CD4-positive, alpha-beta T cell (primary cell): Measurements from ENCODE around the gene CLTRN. TPM values are rescaled to one million over a fixed set of nuclear protein-coding genes. Genes with fewer than 3 reads are reported as not detected.
"Not testable (repeated sequence)": the region's sequence is repeated elsewhere in the genome, so short reads cannot be mapped to it uniquely, and the experiment has no call there.

Source experiments
- ATAC-seq: fragments of 200-7000 bp; cut with Tn5 transposase; one replicate; pipeline ENCODE4 v1.10.0; 2022; ENCODE audit warnings: mild to moderate bottlenecking; ENCODE audit not compliant: poor library complexity
- CTCF ChIA-PET: fragments of 350-600 bp; sonication (Branson Sonifier 250); formaldehyde crosslinking; loops from one replicate; lab custom pipeline; 2021; ENCODE audit warnings: antibody characterized with exemption, inconsistent platforms; lab: Charles Lee
- POLR2A ChIA-PET: fragments of 350-600 bp; sonication (Branson Sonifier 250); formaldehyde crosslinking; loops from one replicate; lab custom pipeline; 2021; ENCODE audit warnings: antibody characterized with exemption, inconsistent platforms; lab: Charles Lee
- DNase-seq, 14 experiments: peaks; one replicate each; pipeline ENCODE4 v3.0.0-alpha.2; 2013 to 2020; ENCODE audit warnings: mixed read lengths in 2 of 14
- H3K27ac ChIP-seq, 2 donors: one replicate each; pipeline versions ENCODE4 v1.5.1 to v1.7.0; 2013; ENCODE audit warnings: low read length in 2 of 2, low read depth in 1 of 2, mild to moderate bottlenecking in 1 of 2
- H3K27me3 ChIP-seq, 2 experiments: 1 replicate in 1 of 2; 2 replicates in 1 of 2; pipeline versions ENCODE4 v1.6.1 to v1.7.0; 2013; ENCODE audit warnings: low read length in 2 of 2, control low read depth in 1 of 2, mild to moderate bottlenecking in 1 of 2, moderate library complexity in 1 of 2; ENCODE audit not compliant: insufficient read depth in 2 of 2, control insufficient read depth in 1 of 2
- H3K36me3 ChIP-seq: one replicate; pipeline ENCODE4 v1.6.1; 2013; ENCODE audit warnings: low read length, control low read depth; ENCODE audit not compliant: insufficient read depth
- H3K4me1 ChIP-seq: one replicate; pipeline ENCODE4 v1.6.1; 2013; ENCODE audit warnings: low read length, control low read depth; ENCODE audit not compliant: insufficient read depth
- H3K4me3 ChIP-seq: one replicate; pipeline ENCODE4 v1.5.1; 2013; ENCODE audit warnings: mild to moderate bottlenecking, low read length, moderate library complexity
- H3K9me3 ChIP-seq, 2 experiments: 1 replicate in 1 of 2; 2 replicates in 1 of 2; pipeline versions ENCODE4 v1.6.1 to v1.7.0; 2013; ENCODE audit warnings: low read length in 2 of 2, mild to moderate bottlenecking in 2 of 2, control low read depth in 1 of 2, moderate library complexity in 1 of 2; ENCODE audit not compliant: control insufficient read depth in 1 of 2, insufficient read depth in 1 of 2
- H3K27ac Mint-ChIP-seq: one replicate; pipeline ENCODE4 v1.8.0; 2020; ENCODE audit warnings: mixed read lengths
- H3K27me3 Mint-ChIP-seq: one replicate; pipeline ENCODE4 v1.8.0; 2021; ENCODE audit warnings: mixed read lengths
- H3K36me3 Mint-ChIP-seq: one replicate; pipeline ENCODE4 v1.8.0; 2021; ENCODE audit warnings: low read depth, mixed read lengths
- H3K4me1 Mint-ChIP-seq: one replicate; pipeline ENCODE4 v1.8.0; 2021; ENCODE audit warnings: low read depth, mixed read lengths
- H3K4me3 Mint-ChIP-seq: one replicate; pipeline ENCODE4 v1.8.0; 2020; ENCODE audit warnings: mild to moderate bottlenecking, mixed read lengths
- H3K9me3 Mint-ChIP-seq: one replicate; pipeline ENCODE4 v1.8.0; 2020; ENCODE audit warnings: mixed read lengths
- CTCF ChIP-seq: fragments of 200-600 bp; IDR thresholded peaks from one replicate; pipeline ENCODE4 v1.8.0; 2022; ENCODE audit warnings: antibody characterized with exemption, mild to moderate bottlenecking
- intact Hi-C, 2 experiments: fragments of 100-400 bp; cut with DNase I in 1 of 2; cut with micrococcal nuclease in 1 of 2; formaldehyde crosslinking; loops; one replicate each; pipeline versions ENCODE4 v1.15.1 to v1.9.0; 2023 to 2025; cut with DNase I, micrococcal nuclease
- polyA plus RNA-seq, 2 donors: library from polyadenylated mRNA; unstranded; fragments of 120-200 nt; gene quantifications; one replicate each; pipeline ENCODE4 v1.2.1, GENCODE V29; 2013
- total RNA-seq, 174 experiments: library from RNA in 2 of 174; stranded (reverse) in 2 of 174; gene quantifications; one replicate each; pipeline ENCODE4 v1.2.3 and lab custom pipeline; 2021 to 2026

The CLTRN gene
- under 1 TPM; 0.44 to 0.56 TPM for total RNA-seq
- 0.30 TPM for polyA plus RNA-seq (2013, experiment 1 of 2)
- polyA plus RNA-seq (2013, experiment 2 of 2), result 0.16 TPM
- 0 to 0.96 (median 0.27) reads per million in 172 experiments for total RNA-seq (lab: John Stamatoyannopoulos, UW)

DNA sequence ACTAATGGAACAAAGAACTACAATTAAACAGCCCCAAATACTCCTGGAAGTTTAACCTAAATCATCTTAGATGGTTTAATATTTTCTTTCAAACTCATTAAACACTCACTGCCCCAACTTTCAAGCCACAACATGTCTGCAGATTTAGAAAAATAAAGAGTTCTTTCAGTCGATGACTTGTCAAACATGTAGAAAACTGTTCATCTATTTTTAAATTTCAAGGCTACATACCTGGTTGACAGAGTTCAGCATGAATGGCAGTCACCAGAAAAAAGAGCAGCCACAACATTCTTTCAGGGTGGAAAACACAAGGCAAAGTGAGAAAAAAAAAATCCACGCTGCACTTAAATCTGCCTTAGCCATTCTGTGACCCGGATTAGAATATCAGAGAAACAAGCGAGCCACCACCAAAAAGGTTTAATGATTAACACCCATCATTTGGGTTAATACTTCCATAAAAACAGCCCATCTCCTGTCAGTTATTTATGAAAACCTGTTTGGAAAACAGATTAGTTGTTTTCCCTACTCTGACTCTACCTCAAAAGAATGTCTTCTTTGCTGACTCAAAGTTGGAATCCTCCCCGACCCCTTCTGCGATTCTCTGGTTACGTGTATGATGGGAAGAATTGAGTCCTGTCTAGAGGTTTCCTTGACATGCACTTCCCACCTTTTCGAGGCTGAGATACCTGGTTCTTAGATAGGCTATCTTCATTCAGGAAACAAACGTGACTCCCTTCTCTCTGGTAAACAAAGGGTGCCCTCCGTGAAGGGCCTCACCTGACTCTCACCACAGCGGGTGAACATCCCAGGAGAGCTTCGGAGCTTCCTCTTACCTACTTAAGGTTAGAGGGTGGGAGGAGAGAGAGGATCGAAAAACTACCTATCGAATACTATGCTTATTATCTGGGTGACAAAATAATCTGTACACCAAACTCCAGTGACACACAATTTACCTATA lies at the start of gene CLTRN:
CLTRN (minus strand) TSS at position 319 of the 958 bp plus-strand sequence; CDS start at position 289, 30 bp downstream.
- H3K4me1 Mint-ChIP-seq, result no peaks in the 10 kb centered on the region
- H3K27ac Mint-ChIP-seq, result no peak within 1 kb of the TSS
- intact Hi-C loops, result no loop called here
- H3K9me3 ChIP-seq, result no peaks in the 10 kb centered on the region
- CTCF ChIA-PET, result no interaction called here
- DNase-seq (no peak), ATAC-seq (no peak)
- no peak within 1 kb of the TSS for H3K4me3 Mint-ChIP-seq
- H3K27ac ChIP-seq, result no peak within 1 kb of the TSS
- no peaks in the 10 kb centered on the region for H3K9me3 Mint-ChIP-seq
- no peaks in the 10 kb centered on the region for H3K36me3 Mint-ChIP-seq
- peaks cover 38% of the 10 kb centered on the region for H3K27me3 Mint-ChIP-seq
- H3K4me1 ChIP-seq, result no peaks in the 10 kb centered on the region
- POLR2A ChIA-PET, result no interaction called here
- TF ChIP-seq CTCF, result no peak
- H3K27me3 ChIP-seq, result peaks cover 2 to 14% of the 10 kb centered on the region in 2 experiments
- H3K36me3 ChIP-seq, result no peaks in the 10 kb centered on the region
- no peak within 1 kb of the TSS for H3K4me3 ChIP-seq

- intact Hi-C loops, H3K27me3 ChIP-seq, H3K4me3 Mint-ChIP-seq, H3K27me3 Mint-ChIP-seq, H3K27ac ChIP-seq, H3K4me1 ChIP-seq, H3K4me1 Mint-ChIP-seq, CTCF ChIA-PET, DNase-seq, ATAC-seq, H3K9me3 ChIP-seq, H3K4me3 ChIP-seq, H3K36me3 Mint-ChIP-seq, H3K27ac Mint-ChIP-seq, POLR2A ChIA-PET, H3K9me3 Mint-ChIP-seq, H3K36me3 ChIP-seq: not testable (repeated sequence)
Observed at GRCh38 chrX:15704273-15704672, 39.7 kb upstream of the CLTRN start.

DNA sequence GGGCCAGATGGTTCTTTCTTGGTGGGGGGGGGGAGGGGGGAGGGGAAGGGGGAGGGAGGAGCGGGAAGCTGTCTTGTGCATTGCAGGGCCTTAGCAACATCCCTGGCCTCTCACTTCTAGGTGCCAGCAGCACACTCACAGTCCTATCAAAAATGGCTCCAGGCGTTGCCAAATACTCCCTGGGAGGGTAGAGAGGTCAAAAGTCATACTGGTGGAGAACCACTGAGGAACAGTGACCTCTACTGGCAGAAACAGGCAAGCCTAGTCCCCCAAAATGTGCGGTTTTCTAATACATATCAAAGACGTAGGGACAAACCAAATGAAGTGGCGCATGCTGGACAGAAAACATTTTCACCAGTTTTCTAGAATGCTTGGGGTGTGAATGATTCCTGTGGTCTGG lies 39.2 kb upstream of the CLTRN start:
- H3K27me3 ChIP-seq, H3K4me1 Mint-ChIP-seq, H3K4me3 ChIP-seq, intact Hi-C loops, H3K36me3 Mint-ChIP-seq, H3K9me3 ChIP-seq, H3K27me3 Mint-ChIP-seq, H3K9me3 Mint-ChIP-seq, H3K4me1 ChIP-seq, H3K27ac ChIP-seq, H3K4me3 Mint-ChIP-seq, H3K27ac Mint-ChIP-seq, H3K36me3 ChIP-seq, DNase-seq, POLR2A ChIA-PET, CTCF ChIA-PET: not testable (repeated sequence)
- peak; percentile 54 for ATAC-seq
